ENCODE results near the gene GATA3. TPM values are rescaled to one million over a fixed set of nuclear protein-coding genes. Genes with fewer than 3 reads are reported as not detected.

The GATA3 gene
- total RNA-seq, 2 donors from 2014 or later = 10.4 to 19.9 TPM

DNA sequence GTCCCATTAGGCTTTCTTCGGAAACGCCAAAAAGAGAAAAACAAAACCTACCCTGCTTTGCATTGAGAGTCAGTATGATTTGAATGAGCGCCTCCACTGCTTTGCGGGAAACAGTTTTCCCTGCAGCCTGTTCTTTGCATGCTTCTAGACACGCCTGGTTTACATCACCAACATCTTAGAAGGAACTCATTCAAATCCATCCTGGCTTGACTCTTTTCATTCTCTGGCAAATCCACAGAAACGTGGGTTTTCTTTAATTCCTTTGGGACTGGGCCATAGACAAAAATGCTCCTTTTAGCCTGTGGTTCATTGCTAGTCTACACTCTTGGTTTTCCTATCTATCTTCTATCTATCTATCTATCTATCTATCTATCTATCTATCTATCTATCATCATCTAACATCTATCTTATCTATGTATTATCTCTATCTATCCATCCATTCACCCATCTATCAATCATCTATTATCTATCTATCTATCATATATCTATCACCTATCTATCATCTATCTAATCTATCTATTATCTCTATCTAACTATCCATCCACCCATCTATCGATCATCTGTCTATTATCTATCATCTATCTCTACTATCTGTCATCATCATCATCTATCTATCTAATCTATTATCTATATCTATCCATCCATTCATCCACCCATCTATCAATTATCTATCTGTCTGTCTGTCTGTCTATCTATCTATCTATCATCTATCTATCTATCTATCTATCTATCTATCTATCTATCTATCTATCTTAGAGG, 68.3 kb downstream of the GATA3 start:
- intact Hi-C loops (cut with DNase I) = no loop called here
- no peaks in the 10 kb centered on the region for H3K27me3 ChIP-seq (replicated peaks; ENCODE audit: insufficient read depth)
- TF ChIP-seq, protein P1, sequence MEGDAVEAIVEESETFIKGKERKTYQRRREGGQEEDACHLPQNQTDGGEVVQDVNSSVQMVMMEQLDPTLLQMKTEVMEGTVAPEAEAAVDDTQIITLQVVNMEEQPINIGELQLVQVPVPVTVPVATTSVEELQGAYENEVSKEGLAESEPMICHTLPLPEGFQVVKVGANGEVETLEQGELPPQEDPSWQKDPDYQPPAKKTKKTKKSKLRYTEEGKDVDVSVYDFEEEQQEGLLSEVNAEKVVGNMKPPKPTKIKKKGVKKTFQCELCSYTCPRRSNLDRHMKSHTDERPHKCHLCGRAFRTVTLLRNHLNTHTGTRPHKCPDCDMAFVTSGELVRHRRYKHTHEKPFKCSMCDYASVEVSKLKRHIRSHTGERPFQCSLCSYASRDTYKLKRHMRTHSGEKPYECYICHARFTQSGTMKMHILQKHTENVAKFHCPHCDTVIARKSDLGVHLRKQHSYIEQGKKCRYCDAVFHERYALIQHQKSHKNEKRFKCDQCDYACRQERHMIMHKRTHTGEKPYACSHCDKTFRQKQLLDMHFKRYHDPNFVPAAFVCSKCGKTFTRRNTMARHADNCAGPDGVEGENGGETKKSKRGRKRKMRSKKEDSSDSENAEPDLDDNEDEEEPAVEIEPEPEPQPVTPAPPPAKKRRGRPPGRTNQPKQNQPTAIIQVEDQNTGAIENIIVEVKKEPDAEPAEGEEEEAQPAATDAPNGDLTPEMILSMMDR (IDR thresholded peaks at IDR 0.05) = no peak
- TF ChIP-seq POLR2A (IDR thresholded peaks at IDR 0.05) = no peak

DNA sequence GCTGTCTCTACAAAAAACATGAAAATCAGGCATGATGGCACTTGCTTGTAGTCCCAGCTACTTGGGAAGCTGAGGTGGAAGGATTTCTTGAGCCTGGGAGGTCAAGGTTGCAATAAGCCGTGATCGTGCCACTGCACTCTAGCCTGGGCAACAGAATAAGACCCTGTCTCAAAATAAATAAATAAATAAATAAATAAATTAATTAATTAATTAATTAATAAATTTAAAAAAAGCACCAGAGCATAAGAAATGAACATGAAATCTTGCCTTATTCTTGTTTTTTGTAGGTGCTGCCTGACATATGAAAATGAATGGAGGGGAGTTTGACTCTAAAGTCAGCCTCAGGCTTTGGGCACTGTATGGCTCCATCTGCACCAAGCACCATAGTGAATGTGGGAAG, 69.9 kb downstream of the GATA3 start:
- Histone ChIP-seq H3K27ac (no peak overlapping the region), H3K36me3 (no peaks in the 10 kb centered on the region), H3K27me3 (replicated peaks; ENCODE audit: insufficient read depth) (no peaks in the 10 kb centered on the region), H3K9me3 (no peaks in the 10 kb centered on the region), H3K4me1 (replicated peaks) (no peaks in the 10 kb centered on the region), H3K4me3 (no peak overlapping the region)
- WGBS = 100% methylated on average over 2 of the region's 2 CpGs
- DNase-seq (ENCODE audit: low spot score) = no peak
- intact Hi-C loops (cut with DNase I) = no loop called here
- TF ChIP-seq POLR2AphosphoS5 (IDR thresholded peaks at IDR 0.05) = no peak
- TF ChIP-seq POLR2A (IDR thresholded peaks at IDR 0.05) = no peak
- TF ChIP-seq, protein P1 (IDR thresholded peaks at IDR 0.05) = no peak

More for the DNA sequence above, 68.3 kb downstream of the GATA3 start:
- 88% methylated on average over 7 of the region's 7 CpGs for whole genome bisulfite sequencing
- H3K27ac ChIP-seq = no peak overlapping the region
- H3K9me3 ChIP-seq = no peaks in the 10 kb centered on the region
- no peaks in the 10 kb centered on the region for H3K36me3 ChIP-seq
- no peaks in the 10 kb centered on the region for H3K4me1 ChIP-seq (replicated peaks)
- no peak for DNase-seq (ENCODE audit: low spot score)
- no peak overlapping the region for H3K4me3 ChIP-seq

Other genes with a start within 250 kb of the GATA3 start
- 10 to 100 TPM in 1 of 2 donors, 1 to 10 TPM in 1; 4.4 to 20.2 TPM for gene TAF3, start 236.2 kb upstream of the GATA3 start, total RNA-seq

Data from prostate gland (tissue), 2 donors.